ELF-1 (cell line): ENCODE results near the gene PAN3.

Experiments
- DNase-seq: peaks from one replicate; pipeline ENCODE4 v3.0.0-alpha.2; 2016; ENCODE audit warnings: low read depth, low spot score

The PAN3 gene

GRCh38 chr13:28301839-28302238, 163.5 kb downstream of the PAN3 start:
- DNase-seq, result no peak

GRCh38 chr13:28306325-28306724, 168.0 kb downstream of the PAN3 start:
- no peak for DNase-seq

GRCh38 chr13:28313579-28313978, 175.2 kb downstream of the PAN3 start:
- DNase-seq, result peak; percentile 27

GRCh38 chr13:28314879-28315278, 176.5 kb downstream of the PAN3 start:
- DNase-seq, result no peak

- peak; percentile 83 for DNase-seq
These were observed 177.8 kb downstream of the PAN3 start for GRCh38 chr13:28316129-28316528.

DNA sequence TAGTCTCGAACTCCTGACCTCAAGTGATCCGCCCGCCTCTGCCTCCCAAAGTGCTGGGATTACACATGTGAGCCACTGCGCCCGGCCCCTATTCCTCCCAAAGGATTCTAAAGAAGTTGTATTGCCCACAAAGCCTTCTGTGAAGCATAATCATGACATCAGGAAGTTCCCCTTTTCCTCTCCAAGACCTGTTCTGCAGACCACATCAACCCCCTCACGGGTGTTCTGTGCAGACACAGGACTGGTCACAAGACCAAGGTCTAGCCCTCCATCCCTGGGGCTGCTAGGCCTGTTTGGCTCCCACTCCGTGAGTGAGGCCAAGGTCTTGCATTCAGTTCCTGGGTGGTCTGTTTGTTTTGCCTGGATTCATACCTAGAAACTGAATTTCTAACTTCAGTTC, 178.5 kb downstream of the PAN3 start:
- DNase-seq, result no peak

DNA sequence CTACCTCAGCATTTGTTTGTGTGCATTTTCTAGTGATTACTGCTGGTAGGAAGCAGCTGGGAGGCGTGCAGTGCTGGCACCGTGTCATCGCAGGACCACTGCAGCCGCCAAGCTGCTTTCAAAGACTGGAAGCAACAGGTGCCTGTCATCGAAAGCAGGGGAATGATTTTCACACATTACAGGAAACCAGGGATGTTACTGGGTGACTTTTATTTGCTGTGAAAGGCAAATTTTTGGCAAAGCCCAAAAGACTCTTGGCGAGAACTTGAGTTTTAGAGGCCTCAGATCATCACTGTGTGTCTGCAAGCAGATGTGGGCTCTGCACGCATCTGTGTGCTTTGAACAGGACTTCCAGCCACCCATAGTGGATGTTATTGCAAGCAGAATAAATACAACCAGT, 180.2 kb downstream of the PAN3 start:
- DNase-seq, result no peak

GRCh38 chr13:28319528-28319927, 181.2 kb downstream of the PAN3 start:
- no peak for DNase-seq

GRCh38 chr13:28320209-28320608, 181.9 kb downstream of the PAN3 start:
- DNase-seq, result no peak

DNA sequence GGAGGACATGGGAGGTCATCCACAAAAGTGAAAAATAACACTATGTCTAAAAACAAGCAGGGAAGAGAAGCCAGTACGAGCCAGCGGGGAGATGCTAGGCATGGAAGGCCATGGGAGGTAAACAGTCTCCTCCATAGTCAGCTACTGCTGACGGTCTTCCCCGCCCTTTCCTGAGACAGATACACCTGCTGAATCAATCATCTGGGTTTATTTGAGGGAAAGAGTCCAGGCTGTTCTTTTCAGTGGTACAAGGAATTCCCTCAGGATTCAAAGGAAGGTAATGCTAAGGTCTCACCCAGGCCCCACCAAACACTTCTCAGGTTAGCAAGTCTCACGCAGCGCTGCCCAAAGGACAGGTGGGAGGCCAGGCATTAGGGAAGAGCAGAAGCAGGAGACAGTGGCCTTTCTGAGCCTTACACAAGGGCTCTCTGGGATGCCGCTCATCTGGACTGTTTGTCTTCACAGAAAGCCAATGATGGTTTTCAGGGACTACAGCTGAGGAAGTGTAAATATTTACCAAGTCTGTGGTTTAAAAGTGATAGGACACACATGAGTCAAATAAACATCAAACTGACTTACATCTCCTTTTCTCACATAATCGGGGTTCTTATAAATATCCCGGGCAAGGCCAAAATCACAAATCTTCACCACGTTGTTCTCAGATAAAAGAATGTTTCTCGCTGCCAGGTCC, 182.7 kb downstream of the PAN3 start:
- no peak for DNase-seq

DNA sequence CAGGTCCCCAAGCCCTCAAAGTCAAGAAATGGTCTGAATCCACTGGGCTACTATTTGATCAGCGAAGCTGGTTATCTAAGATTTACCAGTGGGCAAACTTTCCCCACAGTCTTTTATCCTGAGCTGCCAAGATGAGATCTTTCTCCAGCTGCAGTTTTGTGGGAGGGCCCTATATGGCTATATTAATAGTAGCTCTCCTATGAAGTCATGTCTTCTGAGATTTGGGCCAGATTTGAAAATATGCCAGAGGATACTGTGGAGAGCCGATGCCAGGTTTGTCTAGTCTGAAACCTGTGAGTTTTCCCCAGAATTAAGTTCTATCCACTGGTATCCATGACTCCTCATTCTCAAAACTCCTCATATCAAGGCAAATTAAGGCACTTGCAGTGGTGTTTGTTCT, 183.4 kb downstream of the PAN3 start:
- no peak for DNase-seq

GRCh38 chr13:28322256-28322905, 184.0 kb downstream of the PAN3 start:
- DNase-seq, result no peak

GRCh38 chr13:28324181-28324789, 185.9 kb downstream of the PAN3 start:
- DNase-seq, result peak; percentile 85

- DNase-seq, result no peak
These were observed 186.7 kb downstream of the PAN3 start for GRCh38 chr13:28325022-28325421.

GRCh38 chr13:28326056-28326455, 187.7 kb downstream of the PAN3 start:
- no peak for DNase-seq

- peak; percentile 91 for DNase-seq
These were observed 189.3 kb downstream of the PAN3 start for GRCh38 chr13:28327373-28328270.

DNA sequence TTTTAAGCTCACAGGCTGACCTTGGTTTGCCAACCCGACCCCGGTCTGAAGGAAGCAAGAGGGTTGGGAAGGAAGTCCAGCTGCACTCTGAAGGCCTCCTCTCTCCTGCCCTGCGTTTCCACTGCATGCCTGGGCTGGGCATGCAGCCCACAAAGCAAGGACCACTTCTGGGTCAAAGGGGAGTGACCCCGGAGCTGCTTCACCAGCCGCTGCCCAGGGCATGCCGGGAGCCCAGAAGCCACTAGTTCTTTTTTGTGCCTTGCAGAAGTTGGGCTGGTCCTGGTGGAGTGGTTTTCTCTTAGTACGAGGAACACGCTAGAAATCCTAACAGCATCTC, 189.9 kb downstream of the PAN3 start:
- DNase-seq, result no peak

DNA sequence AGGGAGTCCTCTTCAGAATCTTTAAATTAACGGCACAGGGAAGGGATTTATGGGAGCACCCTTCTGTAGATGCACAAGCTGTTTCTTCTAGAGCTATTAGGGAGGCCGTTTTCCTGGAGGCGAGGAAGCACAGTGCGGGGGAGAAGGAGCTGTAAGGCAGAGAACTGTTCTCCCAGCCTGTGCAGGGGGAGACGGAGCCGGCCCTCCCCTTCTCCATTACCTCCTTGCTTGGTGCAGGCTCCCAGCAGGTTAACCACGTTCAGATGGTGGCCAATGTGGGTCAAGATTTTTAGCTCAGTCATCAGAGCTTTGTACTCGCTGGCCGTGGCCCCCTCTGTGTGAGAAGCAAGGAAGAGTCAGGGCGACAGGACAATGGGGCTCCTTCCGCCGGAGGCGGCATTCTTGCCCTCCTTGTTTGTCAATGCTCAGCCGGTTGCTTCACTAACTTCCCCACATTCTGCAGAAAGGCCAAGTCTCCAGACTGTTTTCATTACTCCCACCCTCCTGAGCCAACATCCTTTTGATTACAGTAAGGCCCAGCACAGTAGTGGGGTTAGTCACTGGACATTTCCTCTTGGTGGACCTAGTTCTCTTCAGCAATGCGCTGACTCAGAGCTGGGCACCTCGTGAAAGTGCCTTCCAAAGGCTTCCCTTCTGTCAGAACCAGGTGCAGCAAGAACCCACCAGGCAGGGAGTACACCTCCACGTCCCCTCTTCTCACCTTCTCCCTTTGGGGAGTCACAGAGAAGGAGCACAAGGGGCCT, 191.2 kb downstream of the PAN3 start:
- peak; percentile 42 for DNase-seq

DNA sequence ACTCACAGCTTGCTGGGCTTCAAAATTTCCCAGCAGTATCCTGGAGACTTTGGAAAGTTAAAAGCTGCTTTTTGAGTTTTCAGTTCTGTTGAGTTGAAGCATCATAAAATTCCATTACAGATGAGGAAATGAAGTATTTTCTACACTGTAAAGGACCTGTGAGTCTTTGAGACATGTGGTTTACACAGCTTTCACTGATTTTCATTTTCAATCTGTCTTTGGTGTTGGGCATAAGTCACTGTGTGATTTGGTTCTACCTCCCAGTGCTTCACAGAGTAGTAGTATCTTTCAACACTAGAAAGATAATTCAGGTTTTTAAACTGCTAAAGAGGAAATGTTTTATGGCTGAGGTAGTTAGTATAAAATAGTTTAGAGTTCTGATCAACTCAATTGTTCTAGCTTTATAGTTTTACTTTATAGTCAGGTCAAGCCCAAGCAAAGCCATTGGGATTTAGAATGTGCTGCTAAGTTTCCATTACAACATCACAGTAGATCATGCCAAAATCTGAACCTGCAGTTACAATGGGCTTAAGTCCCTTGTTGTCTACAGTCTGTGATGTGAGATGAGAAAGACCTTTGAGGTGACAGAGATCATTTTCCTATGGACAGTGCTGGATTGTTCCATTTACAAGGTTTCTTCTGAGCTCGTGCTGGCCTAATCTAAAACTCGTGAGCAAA, 195.0 kb downstream of the PAN3 start:
- no peak for DNase-seq

GRCh38 chr13:28336193-28336657, 197.9 kb downstream of the PAN3 start:
- no peak for DNase-seq
